Endodermal cell (in vitro differentiated cells): ENCODE data around the gene CHST7. TPM values are rescaled to one million over a fixed set of nuclear protein-coding genes. Genes with fewer than 3 reads are reported as not detected.

Experiments
- DNase-seq: peaks from one replicate; pipeline ENCODE4 v3.0.0-alpha.2; 2017
- H3K27ac ChIP-seq: 2 replicates; pipeline ENCODE4 v1.5.1; 2013; ENCODE audit warnings: mild to moderate bottlenecking, low read depth, low read length, moderate library complexity
- H3K27me3 ChIP-seq: 2 replicates; pipeline ENCODE4 v1.6.1; 2013; ENCODE audit warnings: mild to moderate bottlenecking, low read length, moderate library complexity; ENCODE audit not compliant: insufficient read depth, control insufficient read depth, poor library complexity, severe bottlenecking
- H3K36me3 ChIP-seq: 2 replicates; pipeline ENCODE4 v1.7.0; 2013; ENCODE audit warnings: mild to moderate bottlenecking, low read length, moderate library complexity; ENCODE audit not compliant: control insufficient read depth, insufficient read depth
- H3K4me1 ChIP-seq: one replicate; pipeline ENCODE4 v1.7.0; 2013; ENCODE audit warnings: low read length; ENCODE audit not compliant: control insufficient read depth, insufficient read depth
- H3K4me3 ChIP-seq: 2 replicates; pipeline ENCODE4 v1.5.1; 2013; ENCODE audit warnings: mild to moderate bottlenecking, low read length, moderate library complexity
- H3K9ac ChIP-seq: 2 replicates; pipeline ENCODE4 v1.6.1; 2013; ENCODE audit warnings: mild to moderate bottlenecking, low read length, moderate library complexity; ENCODE audit not compliant: poor library complexity, severe bottlenecking; ENCODE audit errors: extremely low read depth
- H3K9me3 ChIP-seq: 2 replicates; pipeline ENCODE4 v1.6.1; 2013; ENCODE audit warnings: mild to moderate bottlenecking, low read length, moderate library complexity; ENCODE audit not compliant: control insufficient read depth
- H3K27ac Mint-ChIP-seq: 2 replicates; pipeline ENCODE4 v1.8.0; 2020; ENCODE audit warnings: mixed read lengths
- H3K27me3 Mint-ChIP-seq: 2 replicates; pipeline ENCODE4 v1.8.0; 2021; ENCODE audit warnings: mild to moderate bottlenecking, mixed read lengths; ENCODE audit not compliant: insufficient read depth
- H3K36me3 Mint-ChIP-seq: 2 replicates; pipeline ENCODE4 v1.8.0; 2020; ENCODE audit warnings: low read depth, mixed read lengths
- H3K4me1 Mint-ChIP-seq: 2 replicates; pipeline ENCODE4 v1.8.0; 2020; ENCODE audit warnings: mixed read lengths
- H3K4me3 Mint-ChIP-seq: 2 replicates; pipeline ENCODE4 v1.8.0; 2020; ENCODE audit warnings: mild to moderate bottlenecking, moderate library complexity, mixed read lengths
- H3K9me3 Mint-ChIP-seq: 2 replicates; pipeline ENCODE4 v1.8.0; 2020; ENCODE audit warnings: mild to moderate bottlenecking, mixed read lengths
- CTCF ChIP-seq: fragments of 200-600 bp; sonication (generic); conservative IDR thresholded peaks from 2 replicates; pipeline ENCODE4 v1.5.0; 2021; ENCODE audit warnings: antibody characterized with exemption, mild to moderate bottlenecking
- WGBS, 2 experiments: methylation state at CpG; one replicate each; pipeline versions ENCODE4 v1.1.5 to v1.1.7; 2013; ENCODE audit warnings: missing lambda C conversion rate in 2 of 2, mixed read lengths in 1 of 2; ENCODE audit not compliant: insufficient coverage in 1 of 2, insufficient read length in 1 of 2; 5-methylcytosine and 5-hydroxymethylcytosine counted together
- total RNA-seq, 2 donors: library from RNA; stranded (reverse); fragmentation: NEBNext Ultra II Directional in 1 of 2; extraction: Animal tissue kit (Norgen Biotek cat#: 25700) in 1 of 2; gene quantifications; 2 replicates in 1 of 2; 3 replicates in 1 of 2; pipeline ENCODE4 v1.2.1, GENCODE V29; 2021

Gene CHST7
- total RNA-seq, 2 donors from 2014 or later, result 1.6 to 4.2 TPM

- peaks cover 29% of the 10 kb centered on the region for H3K36me3 Mint-ChIP-seq
Observed at GRCh38 chrX:46545111-46546005, 28.2 kb upstream of the CHST7 start, which contains the start of gene ZNF674. TSS of gene ZNF674 (minus strand) at chrX:46545421. CDS start at chrX:46542087, 3,334 bp downstream.

GRCh38 chrX:46547857-46548256 lies 25.7 kb upstream of the CHST7 start:
- peak overlapping the region; percentile 44 for H3K27ac Mint-ChIP-seq
- Histone ChIP-seq H3K27ac (no peak overlapping the region), H3K36me3 (peaks cover 13% of the 10 kb centered on the region), H3K27me3 (no peaks in the 10 kb centered on the region), H3K9me3 (peaks cover 6% of the 10 kb centered on the region), H3K9ac (no peak overlapping the region), H3K4me1 (no peaks in the 10 kb centered on the region), H3K4me3 (no peak overlapping the region)
- H3K9me3 Mint-ChIP-seq, result peaks cover 75% of the 10 kb centered on the region
- WGBS, 2 experiments, result 90 to 100% methylated on average over 3 to 6 of the region's 6 CpGs
- no peak overlapping the region for H3K4me3 Mint-ChIP-seq
- peaks cover 7% of the 10 kb centered on the region for H3K4me1 Mint-ChIP-seq
- no peak for TF ChIP-seq CTCF
- DNase-seq, result no peak
- H3K27me3 Mint-ChIP-seq, result no peaks in the 10 kb centered on the region
- peaks cover 28% of the 10 kb centered on the region for H3K36me3 Mint-ChIP-seq

More at GRCh38 chrX:46545111-46546005, 28.2 kb upstream of the CHST7 start, which contains the start of gene ZNF674:
- H3K27ac Mint-ChIP-seq, result peak within 1 kb of the TSS; percentile 98
- H3K9me3 Mint-ChIP-seq, result peaks cover 64% of the 10 kb centered on the region
- H3K27me3 Mint-ChIP-seq, result no peaks in the 10 kb centered on the region
- peak within 1 kb of the TSS; percentile 86 for H3K9ac ChIP-seq
- TF ChIP-seq CTCF, result peak; percentile 66
- 0% methylated on average over 7 to 56 of the region's 57 CpGs for WGBS, 2 experiments
- peak within 1 kb of the TSS; percentile 91 for H3K4me3 ChIP-seq
- H3K27ac ChIP-seq, result no peak within 1 kb of the TSS
- H3K4me1 ChIP-seq, result no peaks in the 10 kb centered on the region
- DNase-seq, result peak; percentile 95
- H3K36me3 ChIP-seq, result peaks cover 13% of the 10 kb centered on the region
- H3K4me3 Mint-ChIP-seq, result peak within 1 kb of the TSS; percentile 91
- H3K27me3 ChIP-seq, result no peaks in the 10 kb centered on the region
- peaks cover 7% of the 10 kb centered on the region for H3K4me1 Mint-ChIP-seq
- peaks cover 4% of the 10 kb centered on the region for H3K9me3 ChIP-seq

- peaks cover 75% of the 10 kb centered on the region for H3K9me3 Mint-ChIP-seq
- H3K4me3 ChIP-seq, result no peak overlapping the region
- no peak for TF ChIP-seq CTCF
- H3K4me3 Mint-ChIP-seq, result no peak overlapping the region
- H3K9me3 ChIP-seq, result peaks cover 6% of the 10 kb centered on the region
- H3K36me3 ChIP-seq, result peaks cover 13% of the 10 kb centered on the region
- no peak overlapping the region for H3K27ac Mint-ChIP-seq
- H3K4me1 Mint-ChIP-seq, result peaks cover 7% of the 10 kb centered on the region
- no peak overlapping the region for H3K9ac ChIP-seq
- H3K27me3 Mint-ChIP-seq, result no peaks in the 10 kb centered on the region
- DNase-seq, result no peak
- no peaks in the 10 kb centered on the region for H3K4me1 ChIP-seq
- no peaks in the 10 kb centered on the region for H3K27me3 ChIP-seq
- WGBS, 2 experiments, result 83% methylated on average over 1 of the region's 1 CpG; no CpG with 5 or more reads in 1 of the 2 experiments
- no peak overlapping the region for H3K27ac ChIP-seq
- peaks cover 34% of the 10 kb centered on the region for H3K36me3 Mint-ChIP-seq
Observed at GRCh38 chrX:46549914-46550313, 23.7 kb upstream of the CHST7 start.
